GM10248 (cell line): ENCODE data around the gene WDR5.

Source experiments
- CTCF ChIA-PET: fragments of 300-600 bp; sonication (Branson Sonifier 250); formaldehyde crosslinking; extraction: SDS; loops from one replicate; lab custom pipeline; 2021; ENCODE audit warnings: antibody characterized with exemption; lab: Yijun Ruan, JAX
- POLR2A ChIA-PET: fragments of 350-650 bp; sonication (Branson Sonifier 250); formaldehyde crosslinking; extraction: SDS; loops from one replicate; lab custom pipeline; 2020; ENCODE audit warnings: antibody characterized with exemption; lab: Yijun Ruan, JAX
- DNase-seq: peaks from one replicate; pipeline ENCODE4 v3.0.0; 2012; ENCODE audit errors: extremely low spot score
- CTCF ChIP-seq: IDR thresholded peaks from 2 replicates; pipeline ENCODE4 v1.5.1; 2012; ENCODE audit warnings: mild to moderate bottlenecking, low read depth; ENCODE audit errors: extremely low read depth, missing control alignments, control extremely low read depth

The WDR5 gene

GRCh38 chr9:134139081-134139480 lies 3.2 kb downstream of the WDR5 start:
- no peak for TF ChIP-seq CTCF
- ChIA-PET CTCF (interaction anchor here (1.6 to 2.0 kb wide), 2 partner anchors 8 to 23 kb away, joined by 5 to 6 read pairs; no protein-coding TSS in a partner anchor), POLR2A (no interaction called here)
- DNase-seq, result no peak

GRCh38 chr9:134141906-134142305 lies 6.0 kb downstream of the WDR5 start:
- DNase-seq, result no peak
- TF ChIP-seq CTCF, result no peak
- CTCF ChIA-PET, result interaction anchor here (1.2 to 1.5 kb wide), 3 partner anchors 13 to 301 kb away, joined by 3 to 6 read pairs (median 5); no protein-coding TSS in a partner anchor
- POLR2A ChIA-PET, result no interaction called here

GRCh38 chr9:134144801-134145200 lies 8.9 kb downstream of the WDR5 start:
- no peak for DNase-seq
- ChIA-PET POLR2A (no interaction called here), CTCF (no interaction called here)
- no peak for TF ChIP-seq CTCF

GRCh38 chr9:134145262-134145661 lies 9.4 kb downstream of the WDR5 start:
- POLR2A ChIA-PET, result no interaction called here
- TF ChIP-seq CTCF, result no peak
- no peak for DNase-seq
- CTCF ChIA-PET, result no interaction called here

GRCh38 chr9:134146774-134147493 lies 11.1 kb downstream of the WDR5 start:
- no peak for DNase-seq
- CTCF ChIA-PET, result interaction anchor here (1.6 to 2.0 kb wide), 2 partner anchors 9 to 24 kb away, joined by 6 read pairs; no protein-coding TSS in a partner anchor
- TF ChIP-seq CTCF, result no peak
- POLR2A ChIA-PET, result no interaction called here

GRCh38 chr9:134149380-134149779 lies 13.5 kb downstream of the WDR5 start:
- CTCF ChIA-PET, result interaction anchor here (1.2 to 1.5 kb wide), 2 partner anchors 13 kb away, joined by 3 to 7 read pairs; partner anchors contain the start of gene WDR5

More at GRCh38 chr9:134149380-134149779, 13.5 kb downstream of the WDR5 start:
- DNase-seq, result no peak
- POLR2A ChIA-PET, result no interaction called here
- TF ChIP-seq CTCF, result no peak
